GM12878 (cell line): ENCODE measurements around the gene KATNB1. TPM values are rescaled to one million over a fixed set of nuclear protein-coding genes. Genes with fewer than 3 reads are reported as not detected.

ENCODE experiments used
- ATAC-seq: fragments of 200-7000 bp; cut with Tn5 transposase; 3 replicates; pipeline ENCODE4 v1.9.1; 2020; ENCODE audit warnings: mild to moderate bottlenecking, moderate library complexity
- BruUV-seq: library from RNA; stranded (reverse); fragments of 400-500 nt; replicated peaks from 2 replicates; lab custom pipeline; 2021; lab: Mats Ljungman, UMichigan
- CTCF ChIA-PET: fragments of 300-600 bp; sonication (Branson Sonifier 250); formaldehyde crosslinking; extraction: SDS; loops from one replicate; lab custom pipeline; 2021; ENCODE audit warnings: inconsistent platforms; lab: Yijun Ruan, JAX
- POLR2A ChIA-PET: fragments of 350-600 bp; formaldehyde crosslinking; extraction: SDS; loops from one replicate; lab custom pipeline; 2021; ENCODE audit warnings: inconsistent platforms; lab: Charles Lee
- RAD21 ChIA-PET: fragments of 300-600 bp; sonication (Branson Sonifier 250); formaldehyde crosslinking; loops from one replicate; lab custom pipeline; 2023; ENCODE audit warnings: antibody characterized with exemption; ENCODE audit not compliant: unreplicated experiment; lab: Charles Lee
- SMC1A ChIA-PET: fragments of 300-600 bp; sonication (Branson Sonifier 250); formaldehyde crosslinking; loops from one replicate; lab custom pipeline; 2023; ENCODE audit not compliant: unreplicated experiment, uncharacterized antibody; lab: Charles Lee
- DNase-seq: peaks from one replicate; pipeline ENCODE4 v3.0.0-alpha.2; 2011; ENCODE audit warnings: low read depth, low spot score
- FAIRE-seq: peaks from 3 replicates; lab custom pipeline; 2011; peaks lifted over from hg19 to GRCh38; lab: Jason Lieb, UNC
- H2AFZ ChIP-seq: 2 replicates; pipeline ENCODE4 v1.6.0; 2011; ENCODE audit warnings: low read depth, low read length, control low read depth; ENCODE audit not compliant: control insufficient read depth
- H3K27ac ChIP-seq: 2 replicates; pipeline ENCODE4 v1.5.1; 2011; ENCODE audit warnings: control low read depth; ENCODE audit not compliant: control insufficient read depth, insufficient read depth
- H3K27me3 ChIP-seq, 2 experiments: replicated peaks in 1 of 2; 2 replicates each; pipeline versions ENCODE4 v1.6.0 to v1.6.1; 2011; ENCODE audit warnings: low read length in 1 of 2; ENCODE audit not compliant: control insufficient read depth in 2 of 2, insufficient read depth in 2 of 2
- H3K36me3 ChIP-seq, 2 experiments: 2 replicates each; pipeline ENCODE4 v1.5.1; 2011; ENCODE audit warnings: low read length in 1 of 2; ENCODE audit not compliant: control insufficient read depth in 2 of 2, insufficient read depth in 2 of 2
- H3K4me1 ChIP-seq: 2 replicates; pipeline ENCODE4 v1.6.1; 2011; ENCODE audit warnings: mild to moderate bottlenecking, low read length, moderate library complexity, mixed read lengths; ENCODE audit not compliant: control insufficient read depth, insufficient read depth
- H3K4me2 ChIP-seq: 2 replicates; pipeline ENCODE4 v1.6.0; 2011; ENCODE audit warnings: control low read depth; ENCODE audit not compliant: control insufficient read depth, insufficient read depth
- H3K4me3 ChIP-seq: fragments of 200-600 bp; sonication (generic); 2 replicates; pipeline ENCODE4 v1.5.1; 2016
- H3K79me2 ChIP-seq: 2 replicates; pipeline ENCODE4 v1.6.0; 2011; ENCODE audit warnings: low read length; ENCODE audit not compliant: control insufficient read depth, insufficient read depth
- H3K9ac ChIP-seq: 2 replicates; pipeline ENCODE4 v1.8.0; 2011; ENCODE audit warnings: low read length, control low read depth, mixed read lengths; ENCODE audit not compliant: control insufficient read depth, insufficient read depth
- H3K9me3 ChIP-seq: replicated peaks from 3 replicates; pipeline ENCODE4 v1.5.1; 2011; ENCODE audit warnings: mild to moderate bottlenecking, low read length; ENCODE audit not compliant: control insufficient read depth, insufficient read depth
- H4K20me1 ChIP-seq: 2 replicates; pipeline ENCODE4 v1.6.0; 2011; ENCODE audit not compliant: control insufficient read depth, insufficient read depth
- ASH2L ChIP-seq: fragments of 300-600, 200-600 bp; sonication (generic); IDR thresholded peaks from 2 replicates; pipeline ENCODE4 v1.6.1; 2017; ENCODE audit warnings: low read depth, mild to moderate bottlenecking, borderline replicate concordance
- BMI1 ChIP-seq: fragments of 450-650 bp; IDR thresholded peaks from 2 replicates; pipeline ENCODE4 v1.6.1; 2016; ENCODE audit warnings: mild to moderate bottlenecking, moderate library complexity, borderline replicate concordance
- POU2F2 ChIP-seq: IDR thresholded peaks from 3 replicates; pipeline ENCODE4 v1.6.1; 2011; ENCODE audit warnings: low read depth, mild to moderate bottlenecking, low read length, borderline replicate concordance
- SMAD5 ChIP-seq: IDR thresholded peaks from 2 replicates; pipeline ENCODE4 v1.6.1; 2016; ENCODE audit warnings: antibody characterized with exemption, low read depth
- SUZ12 ChIP-seq: fragments of 200-600 bp; sonication (generic); IDR thresholded peaks from one replicate; pipeline ENCODE4 v1.6.1; 2018; ENCODE audit warnings: antibody characterized with exemption, mild to moderate bottlenecking; ENCODE audit not compliant: unreplicated experiment
- YBX1 ChIP-seq: fragments of 450-650 bp; IDR thresholded peaks from 2 replicates; pipeline ENCODE4 v1.6.1; 2016; ENCODE audit warnings: antibody characterized with exemption
- WGBS: methylation state at CpG from one replicate; pipeline ENCODE4 v1.1.6; 2016; ENCODE audit warnings: low lambda C conversion rate; ENCODE audit not compliant: insufficient replicate concordance, insufficient coverage; ENCODE audit errors: missing lambda C conversion rate; 5-methylcytosine and 5-hydroxymethylcytosine counted together
- in situ Hi-C: fragments of 300-500 bp; cut with MboI; formaldehyde crosslinking; loops from 9 replicates; pipeline ENCODE4 v1.14.3; 2018; ENCODE audit warnings: mixed read lengths
- intact Hi-C: fragments of 100-400 bp; cut with micrococcal nuclease; formaldehyde crosslinking; loops from one replicate; pipeline ENCODE4 v1.14.2; 2022; ENCODE audit not compliant: unreplicated experiment
- polyA plus RNA-seq, 11 experiments: library from polyadenylated mRNA; depleted of rRNA in 4 of 11; unstranded in 6 of 11; stranded (reverse) in 5 of 11; fragments of >200 nt; fragmentation: Nextera tagmentation in 4 of 11; fragmentation: Illumina TruSeq in 1 of 11; extraction: Ambion mirVana in 4 of 11; extraction: Trizol in 1 of 11; gene quantifications; 1 replicate in 1 of 11; 2 replicates in 10 of 11; pipeline versions ENCODE4 v1.2.1 to v1.2.3, GENCODE V29; 2011 to 2016; ENCODE audit warnings: inconsistent platforms in 2 of 11, missing spikeins in 2 of 11, low read depth in 1 of 11
- total RNA-seq, 4 experiments: library from RNA; depleted of rRNA in 3 of 4; stranded (reverse); fragments of >200 nt in 3 of 4; fragmentation: Illumina TruSeq in 1 of 4; extraction: Trizol in 1 of 4; gene quantifications; 2 replicates each; pipeline versions ENCODE4 v1.2.1 to v1.2.3, GENCODE V29; 2013 to 2021
- TF ChIP-seq, protein P1 (sequence below): fragments of 450-650 bp; IDR thresholded peaks from 2 replicates; pipeline ENCODE4 v1.6.1; 2017; ENCODE audit warnings: mild to moderate bottlenecking, moderate library complexity

KATNB1 gene
- total and polyA plus RNA-seq, 10 of the 15 experiments (the other 5 are each of a cell fraction or from before 2014, with no cell fraction given), result 0.71 to 46.5 (median 19.5) TPM

DNA sequence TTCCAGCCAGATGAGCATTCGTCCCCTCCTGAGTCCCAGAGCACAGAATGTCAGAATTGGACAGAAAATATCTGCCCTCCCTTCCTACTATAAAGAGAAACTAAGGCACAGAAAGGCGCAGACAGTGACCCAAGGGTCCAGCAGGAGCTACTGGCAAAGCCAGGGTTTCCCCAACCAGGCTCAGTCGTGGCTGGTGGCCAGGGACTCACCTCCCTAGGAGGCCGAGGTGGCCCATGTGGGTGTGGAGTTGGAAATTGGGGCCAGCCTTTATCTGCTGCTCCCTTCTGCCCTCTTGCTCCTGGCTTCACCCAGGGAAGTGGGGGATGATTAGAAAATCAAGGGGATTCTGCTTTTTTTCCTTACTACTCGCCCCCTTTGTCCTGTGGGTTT is 39.9 kb upstream of the KATNB1 start:
- Histone ChIP-seq H2AFZ (no peak overlapping the region), H3K4me1 (no peaks in the 10 kb centered on the region; the same call in 1 of the 2 replicates), H3K4me2 (no peak overlapping the region), H3K9me3 (no peaks in the 10 kb centered on the region), H4K20me1 (no peaks in the 10 kb centered on the region), H3K4me3 (no peak overlapping the region), H3K27me3 (no peaks in the 10 kb centered on the region; a peak in 1 of 4 replicates), H3K9ac (no peak overlapping the region), H3K36me3 (no peaks in the 10 kb centered on the region), H3K27ac (no peak overlapping the region)
- intact Hi-C loops, result no loop called here
- SMC1A ChIA-PET, result interaction anchor here (0.6 kb wide), 1 partner anchor 114 kb away, joined by 3 read pairs; no protein-coding TSS in a partner anchor
- no peak for FAIRE-seq
- WGBS, result 15% methylated on average over 5 of the region's 5 CpGs
- POLR2A ChIA-PET, result no interaction called here
- RAD21 ChIA-PET, result no interaction called here
- CTCF ChIA-PET, result no interaction called here
- no peak for TF ChIP-seq YBX1
- TF ChIP-seq, protein P1, sequence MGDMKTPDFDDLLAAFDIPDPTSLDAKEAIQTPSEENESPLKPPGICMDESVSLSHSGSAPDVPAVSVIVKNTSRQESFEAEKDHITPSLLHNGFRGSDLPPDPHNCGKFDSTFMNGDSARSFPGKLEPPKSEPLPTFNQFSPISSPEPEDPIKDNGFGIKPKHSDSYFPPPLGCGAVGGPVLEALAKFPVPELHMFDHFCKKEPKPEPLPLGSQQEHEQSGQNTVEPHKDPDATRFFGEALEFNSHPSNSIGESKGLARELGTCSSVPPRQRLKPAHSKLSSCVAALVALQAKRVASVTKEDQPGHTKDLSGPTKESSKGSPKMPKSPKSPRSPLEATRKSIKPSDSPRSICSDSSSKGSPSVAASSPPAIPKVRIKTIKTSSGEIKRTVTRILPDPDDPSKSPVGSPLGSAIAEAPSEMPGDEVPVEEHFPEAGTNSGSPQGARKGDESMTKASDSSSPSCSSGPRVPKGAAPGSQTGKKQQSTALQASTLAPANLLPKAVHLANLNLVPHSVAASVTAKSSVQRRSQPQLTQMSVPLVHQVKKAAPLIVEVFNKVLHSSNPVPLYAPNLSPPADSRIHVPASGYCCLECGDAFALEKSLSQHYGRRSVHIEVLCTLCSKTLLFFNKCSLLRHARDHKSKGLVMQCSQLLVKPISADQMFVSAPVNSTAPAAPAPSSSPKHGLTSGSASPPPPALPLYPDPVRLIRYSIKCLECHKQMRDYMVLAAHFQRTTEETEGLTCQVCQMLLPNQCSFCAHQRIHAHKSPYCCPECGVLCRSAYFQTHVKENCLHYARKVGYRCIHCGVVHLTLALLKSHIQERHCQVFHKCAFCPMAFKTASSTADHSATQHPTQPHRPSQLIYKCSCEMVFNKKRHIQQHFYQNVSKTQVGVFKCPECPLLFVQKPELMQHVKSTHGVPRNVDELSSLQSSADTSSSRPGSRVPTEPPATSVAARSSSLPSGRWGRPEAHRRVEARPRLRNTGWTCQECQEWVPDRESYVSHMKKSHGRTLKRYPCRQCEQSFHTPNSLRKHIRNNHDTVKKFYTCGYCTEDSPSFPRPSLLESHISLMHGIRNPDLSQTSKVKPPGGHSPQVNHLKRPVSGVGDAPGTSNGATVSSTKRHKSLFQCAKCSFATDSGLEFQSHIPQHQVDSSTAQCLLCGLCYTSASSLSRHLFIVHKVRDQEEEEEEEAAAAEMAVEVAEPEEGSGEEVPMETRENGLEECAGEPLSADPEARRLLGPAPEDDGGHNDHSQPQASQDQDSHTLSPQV, result no peak
- no peak for TF ChIP-seq BMI1
- no peak for TF ChIP-seq SUZ12
- no peak for TF ChIP-seq POU2F2
- no peak for TF ChIP-seq SMAD5
- no peak for TF ChIP-seq ASH2L
- TF ChIP-seq, all 136 proteins: peak for 0
- no peaks in the 10 kb centered on the region for H3K79me2 ChIP-seq
- BruUV-seq, result no TSS peak
- ATAC-seq, result no peak
- no peak for DNase-seq
- in situ Hi-C loops, result no loop called here
